HG03108 (cell line): Measurements from ENCODE around the gene ARRDC3.
"Not testable (repeated sequence)": the region's sequence is repeated elsewhere in the genome, so short reads cannot be mapped to it uniquely, and the experiment has no call there.

ENCODE experiments used
- ATAC-seq: cut with Tn5 transposase; IDR thresholded peaks from one replicate; pipeline ENCODE4 v1.9.1; 2021; ENCODE audit warnings: moderate library complexity; ENCODE audit not compliant: unreplicated experiment

Gene ARRDC3, protein sequence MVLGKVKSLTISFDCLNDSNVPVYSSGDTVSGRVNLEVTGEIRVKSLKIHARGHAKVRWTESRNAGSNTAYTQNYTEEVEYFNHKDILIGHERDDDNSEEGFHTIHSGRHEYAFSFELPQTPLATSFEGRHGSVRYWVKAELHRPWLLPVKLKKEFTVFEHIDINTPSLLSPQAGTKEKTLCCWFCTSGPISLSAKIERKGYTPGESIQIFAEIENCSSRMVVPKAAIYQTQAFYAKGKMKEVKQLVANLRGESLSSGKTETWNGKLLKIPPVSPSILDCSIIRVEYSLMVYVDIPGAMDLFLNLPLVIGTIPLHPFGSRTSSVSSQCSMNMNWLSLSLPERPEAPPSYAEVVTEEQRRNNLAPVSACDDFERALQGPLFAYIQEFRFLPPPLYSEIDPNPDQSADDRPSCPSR

DNA sequence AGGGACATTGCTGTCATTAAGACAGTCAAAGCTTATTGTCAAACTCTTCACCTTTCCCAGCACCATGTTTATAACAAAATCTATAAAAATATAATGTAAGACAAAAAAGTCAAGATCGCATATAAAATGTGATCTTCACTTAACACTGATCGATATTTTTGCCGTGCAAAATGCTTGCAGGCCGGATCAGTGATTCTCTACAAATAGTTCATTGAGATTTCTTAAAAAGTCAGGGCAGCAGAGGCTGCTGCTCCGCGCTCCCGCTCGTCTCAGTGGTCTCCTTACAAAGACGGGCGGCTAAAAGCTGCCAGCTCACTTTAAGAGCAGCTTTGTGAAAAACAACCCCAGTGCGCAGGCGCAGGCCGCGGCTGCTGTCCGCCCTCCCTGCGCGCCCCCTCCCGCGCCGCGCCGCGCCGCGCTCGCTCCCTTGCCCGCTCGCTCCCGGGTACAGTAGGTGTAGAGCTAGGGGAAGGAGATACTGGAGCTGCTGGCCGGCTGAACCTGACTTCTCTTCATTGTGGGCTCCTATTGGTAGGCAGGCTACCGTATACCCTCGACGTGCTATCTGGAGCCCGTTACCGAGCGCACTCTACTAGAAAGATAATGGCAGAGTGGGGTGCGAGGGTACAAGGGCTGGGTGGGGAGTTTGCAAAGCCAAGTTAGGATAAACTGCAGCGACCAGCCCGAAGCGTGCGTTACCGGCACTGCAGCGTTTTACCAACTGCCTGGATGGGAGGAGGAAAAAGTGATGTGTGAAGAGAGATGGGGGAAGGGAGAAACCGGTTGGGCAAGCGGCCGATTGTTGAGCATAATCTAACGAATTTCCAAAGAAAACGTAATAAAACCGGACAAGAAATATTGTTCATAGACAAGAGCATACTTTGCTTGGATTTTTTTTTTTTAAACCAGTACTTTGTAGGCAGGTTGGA is at the start of gene ARRDC3:
Gene ARRDC3 (minus strand): TSS at position 291 of the 929 bp plus-strand sequence. CDS start 225 bp downstream, at position 66.
- peak; percentile 54 for ATAC-seq

DNA sequence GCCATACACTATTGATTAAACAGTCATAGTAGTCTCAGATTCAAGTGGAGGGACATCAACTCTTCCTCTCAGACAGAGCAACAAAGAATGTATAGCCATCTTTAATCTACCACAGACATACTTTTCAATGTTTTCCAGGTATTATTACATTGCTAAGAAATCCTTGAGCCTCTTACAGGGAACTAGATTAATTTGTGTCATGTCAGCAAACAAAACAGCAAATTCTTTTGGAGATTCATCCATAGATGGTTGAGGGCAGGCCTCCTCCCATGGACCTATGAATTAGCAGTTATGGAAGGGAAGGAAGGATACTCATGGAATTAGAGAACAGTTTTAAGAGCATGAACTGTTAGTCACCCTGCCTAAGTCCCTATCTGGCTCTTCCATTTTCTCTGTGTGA is 47.8 kb upstream of the ARRDC3 start:
- no peak for ATAC-seq

DNA sequence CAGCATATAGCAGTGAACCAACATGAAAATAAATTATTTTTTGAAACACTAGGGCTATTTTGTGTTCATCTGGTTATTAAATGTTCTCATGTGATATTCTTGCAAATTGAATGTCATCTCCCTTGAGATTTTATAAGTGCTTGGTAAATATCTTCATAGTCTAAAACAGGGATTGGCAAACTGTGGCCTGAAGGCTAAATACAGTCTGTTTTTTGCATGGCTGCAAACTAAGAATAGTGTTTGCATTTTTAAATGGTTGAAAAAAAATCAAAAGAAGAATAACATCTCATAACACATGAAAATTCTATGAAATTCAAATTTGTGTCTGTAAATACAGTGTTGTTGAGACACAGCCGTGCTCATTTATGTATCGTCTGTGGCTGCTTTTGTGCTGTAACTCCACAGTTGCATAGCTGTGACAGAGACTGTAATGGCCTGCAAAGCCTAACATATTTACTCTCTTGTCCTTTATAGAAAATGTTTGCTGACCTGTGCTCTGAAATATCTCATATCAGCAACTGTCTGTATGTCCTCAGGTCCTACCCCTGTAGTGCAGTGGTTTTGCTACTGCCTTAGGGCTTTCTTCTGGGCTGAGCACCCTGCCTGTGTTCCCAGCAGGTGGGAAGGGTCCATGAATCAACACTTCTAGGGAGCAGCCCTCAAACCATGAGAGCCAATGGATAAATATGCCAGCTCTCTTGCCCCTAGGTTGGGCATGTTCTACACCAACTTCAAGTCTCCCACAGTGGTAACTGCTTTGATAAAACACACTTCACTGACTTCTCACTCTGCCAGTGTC is 41.7 kb upstream of the ARRDC3 start:
- ATAC-seq, result no peak

DNA sequence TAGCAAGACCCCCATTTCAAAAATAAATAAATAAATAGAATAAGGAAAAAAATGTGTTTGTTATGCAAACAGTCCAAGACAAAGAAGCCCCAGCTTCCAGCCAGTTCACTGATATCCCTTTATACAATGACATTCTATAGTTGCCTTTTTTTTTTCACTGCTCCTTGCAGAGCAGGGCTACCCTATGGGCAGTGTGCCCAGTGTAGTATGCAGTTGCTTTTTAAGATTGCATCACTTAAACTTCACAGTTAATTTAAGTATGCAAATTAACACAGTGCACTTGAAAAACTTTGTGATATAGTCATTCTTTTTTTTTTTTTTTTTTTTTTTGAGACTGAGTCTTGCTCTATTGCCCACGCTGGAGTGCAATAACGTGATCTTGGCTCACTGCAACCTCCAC is 40.8 kb upstream of the ARRDC3 start:
- ATAC-seq, result no peak

DNA sequence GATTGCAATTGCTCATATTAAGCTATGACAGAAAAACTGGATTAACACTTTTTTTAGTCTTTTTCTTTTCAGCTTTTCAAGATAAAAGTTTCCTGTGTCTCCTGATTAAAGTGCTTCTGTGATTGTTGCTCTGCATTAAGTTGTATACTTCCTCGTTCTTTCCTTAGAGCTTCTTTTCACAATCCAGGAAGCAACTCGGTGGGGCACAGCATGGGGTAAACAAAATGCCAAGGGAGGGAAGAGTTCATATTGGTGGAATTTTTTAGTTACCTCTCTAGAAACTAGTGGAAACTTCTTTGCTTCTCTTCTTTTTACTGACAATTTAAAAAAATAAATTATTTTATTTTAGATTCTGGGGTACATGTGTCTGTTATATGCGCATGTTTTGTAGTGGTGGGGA is 37.8 kb upstream of the ARRDC3 start:
- no peak for ATAC-seq

DNA sequence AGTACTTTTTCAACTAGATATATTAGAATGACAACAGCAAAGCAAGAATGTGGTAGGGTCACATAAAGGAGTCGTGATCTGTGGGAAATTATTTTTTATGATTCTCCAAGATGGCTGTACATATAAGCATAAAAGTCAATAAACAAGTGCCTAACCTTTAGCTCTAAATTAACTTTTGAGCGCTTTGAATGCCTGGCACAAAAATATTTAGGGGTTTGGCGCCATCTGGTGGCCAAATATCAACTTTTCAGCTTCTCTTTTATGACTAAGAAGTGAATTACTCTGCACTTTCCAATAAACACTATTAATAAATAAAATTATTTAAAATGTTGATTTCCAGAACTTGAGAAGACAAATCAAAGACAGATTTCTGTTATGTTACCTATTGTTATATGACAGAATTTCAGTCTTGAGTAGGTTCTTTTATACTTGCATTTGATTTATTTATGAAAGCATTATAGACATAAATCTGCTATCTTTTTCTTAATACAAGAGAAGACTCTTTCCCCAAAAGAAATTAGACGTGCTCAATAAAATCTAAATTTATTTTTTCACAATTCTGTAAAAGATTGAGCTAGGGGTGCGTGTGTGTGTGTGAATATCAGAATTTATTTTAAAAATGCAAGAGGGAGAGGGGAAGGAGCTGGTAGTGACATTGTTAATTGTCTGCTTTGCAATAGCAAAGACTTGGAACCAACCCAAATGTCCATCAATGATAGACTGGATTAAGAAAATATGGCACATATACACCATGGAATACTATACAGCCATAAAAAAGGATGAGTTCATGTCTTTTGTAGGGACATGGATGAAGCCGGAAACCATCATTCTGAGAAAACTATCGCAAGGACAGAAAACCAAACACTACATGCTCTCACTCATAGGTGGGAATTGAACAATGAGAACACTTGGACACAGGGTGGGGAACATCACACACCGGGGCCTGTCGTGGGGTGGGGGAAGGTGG is 36.7 kb upstream of the ARRDC3 start:
- peak; percentile 45 for ATAC-seq

DNA sequence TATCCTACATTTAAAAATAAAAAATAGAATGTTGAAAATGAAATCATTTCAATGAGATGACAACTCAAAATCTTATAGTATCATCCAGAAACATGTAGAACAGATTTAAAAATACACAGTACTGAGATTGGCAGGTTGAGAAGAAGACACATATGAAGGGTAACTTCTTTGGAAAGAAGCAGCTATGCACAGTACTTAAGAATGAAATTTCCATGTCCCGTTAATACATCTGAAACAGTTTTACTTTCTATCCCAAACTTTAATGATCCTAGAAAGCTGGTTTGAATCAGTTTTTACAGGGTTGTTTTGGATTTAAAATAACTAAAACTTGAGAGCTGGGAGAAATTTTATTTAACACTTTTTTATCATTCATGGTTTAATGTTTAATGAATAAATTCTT is 36.0 kb upstream of the ARRDC3 start:
- ATAC-seq, result no peak

DNA sequence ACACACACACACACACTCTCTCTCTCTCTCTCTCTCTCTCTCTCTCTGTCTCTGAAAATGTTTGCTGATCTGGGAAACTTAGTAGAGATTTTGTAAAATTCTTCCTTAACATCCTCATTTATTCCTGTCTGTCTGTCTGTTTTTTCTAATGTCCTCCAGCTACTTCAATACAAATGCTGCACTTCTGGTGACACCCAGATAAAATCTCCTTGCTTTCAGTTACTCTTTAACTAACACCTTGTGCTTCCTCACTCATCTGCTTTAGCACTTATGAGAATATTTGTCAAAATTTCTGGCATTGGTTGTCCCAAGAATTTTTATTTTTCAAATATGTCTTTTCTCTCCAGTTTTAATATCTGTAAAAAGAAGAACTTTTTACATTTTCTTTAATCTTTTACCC is 35.0 kb upstream of the ARRDC3 start:
- no peak for ATAC-seq

DNA sequence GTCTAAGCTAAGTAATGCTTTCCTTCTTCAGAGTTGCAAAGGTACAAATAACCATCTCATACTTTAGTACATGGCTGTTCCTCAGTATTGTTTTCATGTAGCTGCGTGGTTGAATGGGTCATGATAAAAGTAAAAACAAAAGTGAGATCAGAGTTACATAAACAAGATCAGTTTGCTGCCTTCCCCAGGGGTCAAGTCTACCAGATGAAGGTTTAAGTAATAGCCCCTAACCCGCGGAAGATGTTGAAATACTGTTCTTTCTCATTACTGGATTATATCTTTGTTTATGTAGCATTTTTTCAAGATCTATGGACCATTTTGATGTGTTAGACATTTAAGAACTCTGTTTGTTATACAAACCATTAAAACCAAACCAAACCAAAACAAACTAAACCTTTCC is 34.1 kb upstream of the ARRDC3 start:
- ATAC-seq, result no peak

DNA sequence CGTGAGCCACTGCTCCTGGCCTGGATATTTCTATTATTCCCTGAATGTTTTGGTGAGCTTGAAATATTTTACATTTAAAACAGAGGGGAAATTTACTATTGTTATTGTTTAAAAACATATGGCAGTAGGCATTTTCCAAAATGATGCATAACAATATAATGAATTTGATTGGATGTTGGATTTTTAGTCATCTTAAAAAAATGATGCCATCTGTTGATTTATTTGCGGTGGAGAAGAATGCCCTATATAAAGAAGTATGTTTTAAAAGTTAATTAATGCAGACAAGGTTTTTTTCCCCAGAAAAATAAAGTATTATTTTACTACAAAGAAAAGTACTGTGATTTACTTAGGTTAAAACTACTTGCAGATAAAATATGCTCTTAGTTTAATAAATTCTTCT is 33.4 kb upstream of the ARRDC3 start:
- ATAC-seq, result no peak

DNA sequence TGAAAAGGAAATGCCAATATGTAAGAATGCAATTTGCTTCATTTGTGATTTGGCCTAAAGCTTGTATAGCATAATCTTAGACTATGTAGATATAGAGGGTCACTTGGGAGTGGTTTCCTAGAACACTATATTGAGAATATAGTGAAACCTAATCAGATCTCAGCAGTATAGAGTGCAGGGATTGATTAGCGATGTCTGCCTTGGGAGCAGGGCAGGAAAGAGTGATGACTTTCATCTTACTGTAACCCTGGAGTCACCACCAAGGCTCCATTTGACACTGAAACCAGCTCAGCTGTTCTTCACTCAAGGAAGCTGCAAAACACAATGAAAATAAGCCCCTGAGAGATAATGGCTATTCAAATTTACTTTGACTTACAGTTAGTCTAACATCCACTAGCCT is 26.2 kb upstream of the ARRDC3 start:
- ATAC-seq, result no peak

DNA sequence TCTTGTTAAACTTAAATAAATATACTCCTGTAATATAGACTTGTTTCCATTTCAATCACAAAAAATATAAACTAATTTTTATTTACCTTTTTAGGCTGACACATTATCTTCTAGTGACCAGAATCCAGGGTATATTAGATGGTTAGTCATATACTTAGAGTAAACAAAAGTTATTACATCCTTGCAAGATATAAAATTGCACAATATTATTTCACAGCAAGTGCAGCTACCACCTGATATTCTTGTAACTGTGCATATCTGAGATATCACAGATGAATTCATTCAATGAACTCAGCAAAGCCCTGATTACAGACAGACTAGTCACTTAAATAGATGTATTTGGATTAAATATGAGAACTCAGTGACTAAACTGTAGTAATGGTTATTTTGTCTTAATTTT is 25.6 kb upstream of the ARRDC3 start:
- no peak for ATAC-seq

DNA sequence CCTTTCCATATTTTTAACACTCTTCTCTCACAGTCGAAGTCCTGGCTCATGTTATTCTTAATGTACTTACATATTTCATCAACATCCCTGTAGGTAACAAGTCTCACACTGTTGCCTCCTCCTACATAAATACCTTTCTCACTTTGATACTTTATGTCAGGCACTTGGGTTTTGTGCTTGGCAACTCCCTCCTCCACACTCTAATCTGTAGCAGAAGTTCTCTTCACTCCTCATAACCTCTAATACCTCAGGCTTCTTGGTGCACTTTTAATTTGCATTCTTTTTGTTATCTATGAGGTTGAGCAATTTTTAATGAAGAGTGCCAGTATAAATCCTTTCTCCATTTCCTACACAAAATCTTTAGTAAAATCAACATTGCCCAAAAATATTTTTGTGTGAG is 24.1 kb upstream of the ARRDC3 start:
- ATAC-seq, result no peak

DNA sequence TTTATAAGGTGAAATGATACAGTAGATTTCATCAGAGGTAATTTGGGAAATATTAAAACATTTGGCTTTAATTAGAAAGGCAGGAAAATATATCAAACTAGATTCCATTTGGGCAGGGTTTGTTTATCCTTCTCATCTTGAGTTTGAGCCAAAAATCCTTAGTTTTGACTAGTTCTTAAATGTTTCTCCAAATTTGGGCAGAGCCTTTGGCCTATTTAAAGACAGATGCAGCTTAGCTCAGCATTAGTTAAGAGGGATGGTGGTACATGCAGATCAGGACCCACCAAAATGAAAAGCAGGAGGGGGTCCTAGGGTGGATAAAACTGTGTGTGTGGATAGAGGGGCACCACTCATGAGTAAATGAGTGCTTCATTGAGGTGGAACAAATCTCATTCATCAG is 20.3 kb upstream of the ARRDC3 start:
- ATAC-seq, result no peak

DNA sequence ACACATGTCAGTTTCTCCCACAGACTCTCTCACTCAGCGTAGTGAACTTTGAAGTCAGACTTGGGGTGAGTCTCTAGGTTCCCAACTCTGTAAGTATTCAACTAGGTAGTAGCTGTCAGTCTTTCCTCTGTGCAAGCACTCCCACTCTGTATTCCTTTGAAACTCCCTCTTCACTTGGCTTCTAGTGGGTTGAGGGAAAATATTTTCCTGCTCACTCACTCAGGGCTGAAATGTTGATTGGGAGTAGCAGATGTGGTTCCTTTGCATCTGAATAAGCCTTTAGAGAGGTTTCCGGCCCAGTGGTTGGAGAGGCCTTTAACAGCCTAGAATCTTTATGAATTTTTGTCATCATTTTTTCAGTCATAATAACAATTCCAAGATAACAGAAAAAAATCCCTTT is 18.1 kb upstream of the ARRDC3 start:
- ATAC-seq, result no peak

DNA sequence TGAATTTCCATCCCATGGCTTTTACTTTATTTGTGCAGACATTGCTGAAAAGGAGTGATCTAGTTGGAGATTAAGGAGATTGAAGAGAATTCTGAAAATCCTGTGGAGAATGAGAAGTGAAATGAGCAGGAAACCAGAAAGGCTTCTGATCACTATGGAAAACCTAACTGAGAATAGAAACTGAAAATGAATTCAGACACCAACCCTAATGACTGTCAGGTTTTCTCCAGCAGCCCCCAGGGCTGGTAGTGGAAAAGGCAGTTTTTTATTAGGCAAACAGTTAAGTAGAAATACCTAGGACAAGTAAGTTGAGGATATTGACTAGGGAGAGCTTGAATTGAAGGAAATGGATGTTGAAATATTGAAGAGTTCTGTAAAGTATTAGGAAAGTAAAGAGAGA is 14.7 kb upstream of the ARRDC3 start:
- ATAC-seq, result no peak

DNA sequence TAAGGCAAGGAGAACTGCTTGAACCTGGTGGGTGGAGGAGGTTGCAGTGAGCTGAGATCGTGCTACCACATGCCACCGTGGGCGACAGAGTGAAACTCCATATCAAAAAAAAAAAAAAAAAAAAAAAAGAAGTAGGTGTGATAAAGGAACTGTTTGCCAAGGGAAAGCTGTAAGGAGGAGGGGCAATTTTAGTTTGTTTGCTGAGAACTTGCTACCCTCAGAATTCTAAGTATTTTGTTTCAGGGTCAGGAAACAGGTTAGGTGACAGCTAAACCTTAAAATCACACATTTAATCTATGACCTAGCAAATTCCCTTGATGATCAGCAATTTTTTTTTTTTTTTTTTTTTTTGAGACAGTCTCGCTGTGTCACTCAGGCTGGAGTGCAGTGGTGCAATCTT is 7.2 kb upstream of the ARRDC3 start:
- no peak for ATAC-seq

DNA sequence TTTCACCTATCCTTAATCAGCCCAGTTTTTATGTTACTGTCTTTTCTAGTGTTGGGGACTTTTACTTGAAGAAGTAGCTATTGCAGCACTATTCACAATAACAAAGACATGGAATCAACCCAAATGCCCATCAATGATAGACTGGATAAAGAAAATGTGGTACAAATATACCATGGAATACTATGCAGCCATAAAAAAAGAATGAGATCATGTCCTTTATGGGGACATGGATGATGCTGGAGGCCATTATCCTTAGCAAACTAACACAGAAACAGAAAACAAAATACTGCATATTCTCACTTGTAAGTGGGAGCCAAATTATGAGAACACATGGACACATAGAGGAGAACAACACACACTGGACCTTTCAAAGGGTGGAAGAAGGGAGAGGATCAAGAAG is 6.4 kb upstream of the ARRDC3 start:
- ATAC-seq, result not testable (repeated sequence)

DNA sequence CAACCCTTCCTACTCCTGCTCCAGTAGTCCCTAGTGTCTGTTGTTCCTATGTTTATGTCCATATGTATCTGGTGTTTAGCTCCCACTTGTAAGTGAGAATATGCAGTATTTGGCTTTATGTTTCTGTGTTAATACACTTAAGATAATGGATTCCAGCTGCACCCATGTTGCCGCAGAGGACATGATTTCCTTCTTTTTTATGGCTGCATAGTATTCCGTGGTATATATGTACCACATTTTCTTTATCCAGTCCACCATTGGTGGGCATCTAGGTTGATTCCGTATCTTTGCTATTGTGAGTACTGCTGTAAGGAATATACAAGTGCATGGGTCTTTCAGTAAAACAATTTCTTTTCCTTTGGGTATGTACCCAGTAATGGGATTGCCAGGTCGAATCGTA is 5.2 kb upstream of the ARRDC3 start:
- no peak for ATAC-seq

DNA sequence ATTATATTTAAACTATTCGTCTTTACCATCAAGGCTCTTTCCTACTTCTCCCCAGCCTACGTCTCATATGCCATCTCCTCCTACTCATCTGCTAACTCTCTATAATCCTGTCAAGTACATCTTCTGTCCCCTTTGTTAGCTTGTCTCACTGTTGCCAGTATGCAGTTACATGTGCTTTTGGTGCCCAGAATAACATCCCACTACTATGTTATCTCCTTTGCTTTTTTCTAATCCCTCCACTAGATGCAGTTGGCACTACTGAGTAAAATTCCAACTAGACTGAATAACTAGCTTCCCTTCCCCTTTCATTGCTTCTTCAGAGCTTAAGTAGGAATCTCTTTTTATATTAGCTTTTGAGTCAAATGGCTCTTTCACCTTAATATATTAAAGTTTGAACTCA is 3.0 kb upstream of the ARRDC3 start:
- ATAC-seq, result no peak
